ENCODE results near the gene PDE8B. TPM values are rescaled to one million over a fixed set of nuclear protein-coding genes. Genes with fewer than 3 reads are reported as not detected.

Gene PDE8B
- total RNA-seq, 1 donor from 2014 or later, result 1.1 TPM

- Mint-ChIP-seq H3K4me3 (ENCODE audit: unreplicated experiment) (no peak overlapping the region), H3K9me3 (ENCODE audit: low read depth) (no peaks in the 10 kb centered on the region), H3K27me3 (ENCODE audit: low read depth) (no peaks in the 10 kb centered on the region), H3K27ac (ENCODE audit: unreplicated experiment) (no peak overlapping the region), H3K4me1 (ENCODE audit: low read depth) (no peaks in the 10 kb centered on the region), H3K36me3 (ENCODE audit: low read depth) (peaks cover 22% of the 10 kb centered on the region)
- no peak for TF ChIP-seq CTCF (IDR thresholded peaks at IDR 0.05)
- DNase-seq (ENCODE audit: low spot score), result no peak
These were observed 227.6 kb downstream of the PDE8B start for GRCh38 chr5:77438071-77438470.

- peaks cover 5% of the 10 kb centered on the region for H3K4me1 Mint-ChIP-seq (ENCODE audit: low read depth)
- peak overlapping the region; percentile 25 for H3K27ac Mint-ChIP-seq (ENCODE audit: unreplicated experiment)
- H3K36me3 Mint-ChIP-seq (ENCODE audit: low read depth), result peaks cover 27% of the 10 kb centered on the region
- TF ChIP-seq CTCF (IDR thresholded peaks at IDR 0.05), result no peak
- no peaks in the 10 kb centered on the region for H3K27me3 Mint-ChIP-seq (ENCODE audit: low read depth)
- no peak overlapping the region for H3K4me3 Mint-ChIP-seq (ENCODE audit: unreplicated experiment)
- H3K9me3 Mint-ChIP-seq (ENCODE audit: low read depth), result peaks cover 9% of the 10 kb centered on the region
- DNase-seq (ENCODE audit: low spot score), result no peak
These were observed 233.2 kb downstream of the PDE8B start for GRCh38 chr5:77443670-77444069.

- Mint-ChIP-seq H3K27ac (ENCODE audit: unreplicated experiment) (no peak overlapping the region), H3K36me3 (ENCODE audit: low read depth) (peaks cover 29% of the 10 kb centered on the region), H3K4me3 (ENCODE audit: unreplicated experiment) (no peak overlapping the region), H3K9me3 (ENCODE audit: low read depth) (peaks cover 9% of the 10 kb centered on the region), H3K4me1 (ENCODE audit: low read depth) (peaks cover 7% of the 10 kb centered on the region), H3K27me3 (ENCODE audit: low read depth) (no peaks in the 10 kb centered on the region)
- no peak for TF ChIP-seq CTCF (IDR thresholded peaks at IDR 0.05)
- no peak for DNase-seq (ENCODE audit: low spot score)
These were observed 233.9 kb downstream of the PDE8B start for GRCh38 chr5:77444356-77444755.

- no peaks in the 10 kb centered on the region for H3K27me3 Mint-ChIP-seq (ENCODE audit: low read depth)
These were observed 238.4 kb downstream of the PDE8B start for GRCh38 chr5:77448831-77449230.

GRCh38 chr5:77449277-77449676 lies 238.8 kb downstream of the PDE8B start:
- Mint-ChIP-seq H3K36me3 (ENCODE audit: low read depth) (peaks cover 43% of the 10 kb centered on the region), H3K27ac (ENCODE audit: unreplicated experiment) (no peak overlapping the region), H3K4me1 (ENCODE audit: low read depth) (peaks cover 13% of the 10 kb centered on the region), H3K9me3 (ENCODE audit: low read depth) (peaks cover 9% of the 10 kb centered on the region), H3K27me3 (ENCODE audit: low read depth) (no peaks in the 10 kb centered on the region), H3K4me3 (ENCODE audit: unreplicated experiment) (no peak overlapping the region)
- TF ChIP-seq CTCF (IDR thresholded peaks at IDR 0.05), result no peak
- DNase-seq (ENCODE audit: low spot score), result no peak

More at GRCh38 chr5:77448831-77449230, 238.4 kb downstream of the PDE8B start:
- H3K4me3 Mint-ChIP-seq (ENCODE audit: unreplicated experiment), result no peak overlapping the region
- H3K36me3 Mint-ChIP-seq (ENCODE audit: low read depth), result peaks cover 42% of the 10 kb centered on the region
- H3K4me1 Mint-ChIP-seq (ENCODE audit: low read depth), result peaks cover 15% of the 10 kb centered on the region
- DNase-seq (ENCODE audit: low spot score), result no peak
- peaks cover 9% of the 10 kb centered on the region for H3K9me3 Mint-ChIP-seq (ENCODE audit: low read depth)
- TF ChIP-seq CTCF (IDR thresholded peaks at IDR 0.05), result no peak
- H3K27ac Mint-ChIP-seq (ENCODE audit: unreplicated experiment), result no peak overlapping the region
